Colonic mucosa (tissue), 4 donors: ENCODE results near the gene TTF2. TPM values are rescaled to one million over a fixed set of nuclear protein-coding genes. Genes with fewer than 3 reads are reported as not detected.
A peak's percentile ranks its signal among the peaks of the same experiment; 100 is the strongest.
"Not testable (repeated sequence)": the region's sequence is repeated elsewhere in the genome, so short reads cannot be mapped to it uniquely, and the experiment has no call there.

Source experiments
- DNase-seq: peaks from one replicate; pipeline ENCODE4 v3.0.0-alpha.2; 2020
- H3K27ac ChIP-seq: fragments of 200-600 bp; one replicate; pipeline ENCODE4 v1.8.0; 2021
- H3K27me3 ChIP-seq: fragments of 200-600 bp; one replicate; pipeline ENCODE4 v1.8.0; 2021
- H3K36me3 ChIP-seq: fragments of 200-600 bp; one replicate; pipeline ENCODE4 v1.8.0; 2021
- H3K4me1 ChIP-seq: fragments of 200-600 bp; one replicate; pipeline ENCODE4 v1.8.0; 2021; ENCODE audit warnings: mild to moderate bottlenecking
- H3K4me3 ChIP-seq: fragments of 200-600 bp; one replicate; pipeline ENCODE4 v1.8.0; 2021
- H3K9ac ChIP-seq, 2 donors: one replicate each; pipeline ENCODE4 v1.7.0; 2013; ENCODE audit warnings: control low read depth in 2 of 2, low read depth in 2 of 2, low read length in 2 of 2
- H3K9me3 ChIP-seq: fragments of 200-600 bp; one replicate; pipeline ENCODE4 v1.8.0; 2021
- intact Hi-C: fragments of 100-400 bp; cut with DNase I; formaldehyde crosslinking; loops from one replicate; pipeline ENCODE4 v1.14.1; 2022
- total RNA-seq, 2 donors: library from RNA; stranded (reverse); fragmentation: NEBNext Ultra II Directional in 1 of 2; extraction: Animal tissue kit (Norgen Biotek cat#: 25700) in 1 of 2; gene quantifications; one replicate each; pipeline ENCODE4 v1.2.1, GENCODE V29; 2021
- TF ChIP-seq, protein P1 (sequence below): fragments of 200-600 bp; IDR thresholded peaks from one replicate; pipeline ENCODE4 v1.8.0; 2022; ENCODE audit warnings: antibody characterized with exemption, mild to moderate bottlenecking
- donor health status: healthy.
- donor health status: DM: no; HTN: no; CAD: no.
- donor health status: DM: no; HTN: no; CAD: no.

TTF2 gene
- total RNA-seq, 2 donors from 2014 or later = 25.0 to 50.5 TPM

DNA sequence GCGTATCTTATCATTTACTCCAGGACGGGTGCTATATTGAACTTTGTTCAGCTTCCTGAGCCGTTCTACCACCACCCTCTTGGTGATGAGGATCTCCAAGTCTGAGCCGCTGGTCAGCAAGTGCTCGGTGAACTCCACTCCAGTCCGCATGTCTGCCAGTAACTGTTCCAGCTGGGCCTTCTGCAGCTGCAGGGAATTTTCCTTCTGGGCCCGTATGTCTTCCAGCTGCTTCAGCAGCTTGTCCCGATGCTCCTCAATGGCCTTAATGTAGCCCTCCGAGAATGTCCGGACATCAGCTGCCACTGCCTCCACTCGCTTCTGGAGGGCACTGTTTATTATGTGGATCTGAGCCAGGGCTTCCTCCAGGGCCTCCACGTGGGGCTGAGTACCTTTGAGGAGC lies 58.0 kb downstream of the TTF2 start:
- Histone ChIP-seq H3K27ac (no peak overlapping the region), H3K9me3 (no peaks in the 10 kb centered on the region), H3K9ac (no peak overlapping the region), H3K27me3 (no peaks in the 10 kb centered on the region), H3K4me3 (no peak overlapping the region), H3K36me3 (no peaks in the 10 kb centered on the region), H3K4me1 (no peaks in the 10 kb centered on the region)
- intact Hi-C loops = no loop called here
- no peak for DNase-seq
- TF ChIP-seq, protein P1, sequence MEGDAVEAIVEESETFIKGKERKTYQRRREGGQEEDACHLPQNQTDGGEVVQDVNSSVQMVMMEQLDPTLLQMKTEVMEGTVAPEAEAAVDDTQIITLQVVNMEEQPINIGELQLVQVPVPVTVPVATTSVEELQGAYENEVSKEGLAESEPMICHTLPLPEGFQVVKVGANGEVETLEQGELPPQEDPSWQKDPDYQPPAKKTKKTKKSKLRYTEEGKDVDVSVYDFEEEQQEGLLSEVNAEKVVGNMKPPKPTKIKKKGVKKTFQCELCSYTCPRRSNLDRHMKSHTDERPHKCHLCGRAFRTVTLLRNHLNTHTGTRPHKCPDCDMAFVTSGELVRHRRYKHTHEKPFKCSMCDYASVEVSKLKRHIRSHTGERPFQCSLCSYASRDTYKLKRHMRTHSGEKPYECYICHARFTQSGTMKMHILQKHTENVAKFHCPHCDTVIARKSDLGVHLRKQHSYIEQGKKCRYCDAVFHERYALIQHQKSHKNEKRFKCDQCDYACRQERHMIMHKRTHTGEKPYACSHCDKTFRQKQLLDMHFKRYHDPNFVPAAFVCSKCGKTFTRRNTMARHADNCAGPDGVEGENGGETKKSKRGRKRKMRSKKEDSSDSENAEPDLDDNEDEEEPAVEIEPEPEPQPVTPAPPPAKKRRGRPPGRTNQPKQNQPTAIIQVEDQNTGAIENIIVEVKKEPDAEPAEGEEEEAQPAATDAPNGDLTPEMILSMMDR = no peak

DNA sequence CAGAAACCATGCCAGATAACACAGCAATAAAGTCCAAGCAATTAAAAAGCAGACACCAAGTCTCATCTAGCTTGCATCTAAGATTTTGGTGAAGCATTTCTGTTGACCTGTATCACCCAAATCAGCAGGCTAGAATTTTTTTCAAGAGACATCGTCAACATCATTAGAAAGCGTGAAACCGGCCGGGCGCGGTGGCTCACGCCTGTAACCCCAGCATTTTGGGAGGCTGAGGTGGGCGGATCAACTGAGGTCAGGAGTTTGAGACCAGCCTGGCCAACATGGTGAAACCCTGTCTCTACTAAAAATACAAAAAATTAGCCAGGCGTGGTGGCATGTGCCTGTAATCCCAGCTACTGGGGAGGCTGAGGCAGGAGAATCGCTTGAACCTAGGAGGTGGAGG lies 59.0 kb downstream of the TTF2 start:
- H3K9ac ChIP-seq, H3K9me3 ChIP-seq, H3K4me1 ChIP-seq, H3K27me3 ChIP-seq, H3K4me3 ChIP-seq, DNase-seq, intact Hi-C loops, H3K27ac ChIP-seq, H3K36me3 ChIP-seq: not testable (repeated sequence)

DNA sequence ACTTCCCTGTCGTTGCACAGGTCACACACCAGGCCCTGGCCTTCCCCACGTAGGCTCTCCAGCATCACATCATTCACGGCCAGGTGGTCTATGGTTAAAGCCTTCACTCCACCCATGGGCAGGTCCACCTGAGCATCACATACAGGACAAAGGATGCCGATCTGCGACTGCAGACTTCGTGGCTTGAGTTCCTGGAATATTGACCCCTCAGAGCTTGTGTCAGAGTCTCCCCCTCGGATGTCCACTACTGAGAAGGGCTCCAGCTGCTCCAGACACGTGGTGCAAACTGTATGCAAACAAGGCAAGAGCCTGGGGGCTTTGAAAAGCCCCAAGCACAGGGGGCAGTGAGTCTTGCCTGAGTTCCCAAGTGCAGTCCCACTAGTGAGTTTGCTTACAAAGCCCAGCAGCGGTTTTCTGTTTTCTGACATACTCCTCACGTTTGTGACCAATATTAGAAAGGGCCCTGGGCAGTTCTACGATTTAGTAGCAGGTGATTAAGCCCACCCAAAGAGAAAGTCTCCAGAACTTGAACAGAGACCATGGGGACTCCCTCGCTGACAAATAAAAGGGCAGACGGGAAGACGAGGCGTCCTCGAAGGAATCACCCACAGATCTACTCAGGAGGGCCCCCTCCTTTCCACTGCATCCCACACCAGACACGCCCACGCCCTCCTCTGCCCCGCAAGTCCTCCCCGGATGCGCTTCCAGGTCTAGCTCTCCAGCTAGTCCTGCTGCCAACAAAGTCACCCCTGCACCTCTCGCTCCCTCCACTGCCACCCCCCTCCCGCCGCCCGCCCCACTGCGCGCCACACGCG lies 60.9 kb downstream of the TTF2 start:
- Histone ChIP-seq H3K27ac (peak overlapping the region; percentile 72), H3K9ac (peak overlapping the region; percentile 68 to 72), H3K9me3 (no peaks in the 10 kb centered on the region), H3K4me3 (peak overlapping the region; percentile 45), H3K4me1 (no peaks in the 10 kb centered on the region), H3K27me3 (no peaks in the 10 kb centered on the region), H3K36me3 (no peaks in the 10 kb centered on the region)
- DNase-seq = peak; percentile 17
- intact Hi-C loops = no loop called here
- TF ChIP-seq, protein P1 = no peak

DNA sequence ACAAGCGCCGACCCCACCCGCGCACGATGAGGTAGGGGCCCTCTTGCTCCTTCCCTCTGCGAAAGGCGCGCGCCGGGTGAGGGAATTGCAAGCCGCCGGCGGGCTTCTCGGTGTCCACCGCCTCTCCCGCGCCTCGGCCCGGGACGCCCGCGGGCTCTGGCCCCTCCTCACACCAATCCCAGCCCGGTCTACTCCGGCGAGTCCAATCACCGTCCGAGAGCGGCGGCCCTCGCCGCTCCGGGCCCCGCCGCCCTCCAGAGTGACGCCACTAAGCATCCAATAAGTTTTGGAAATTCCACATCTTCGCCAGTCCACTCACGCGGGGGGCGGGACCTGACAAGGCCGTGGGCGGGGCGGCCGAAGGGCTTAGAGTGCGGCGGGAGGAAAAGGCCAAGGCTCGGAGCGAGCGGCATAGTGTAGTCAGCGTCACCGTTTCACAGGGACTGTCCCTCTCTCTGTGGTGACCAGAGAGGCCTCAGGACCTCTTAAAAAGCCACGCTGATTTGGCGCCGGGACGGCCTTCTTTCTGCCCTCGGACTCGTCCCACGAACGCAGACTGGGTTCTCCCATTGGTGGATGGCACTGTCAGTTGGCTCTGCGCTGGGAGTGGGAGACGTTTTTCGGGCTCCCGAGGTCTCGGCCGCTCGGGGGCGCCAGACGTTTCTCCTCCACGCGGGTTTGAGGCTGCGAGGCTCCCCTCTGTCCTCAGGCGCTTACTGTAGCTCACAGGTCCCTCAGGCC lies 61.6 kb downstream of the TTF2 start, which contains the start of gene TRIM45:
TRIM45 (minus strand) TSS at position 161 of the 741 bp plus-strand sequence. CDS start 548 bp downstream, outside the sequence.
- Histone ChIP-seq H3K9ac (peak within 1 kb of the TSS; percentile 68 to 72), H3K36me3 (no peaks in the 10 kb centered on the region), H3K4me3 (peak within 1 kb of the TSS; percentile 45), H3K9me3 (no peaks in the 10 kb centered on the region), H3K27ac (peak within 1 kb of the TSS; percentile 72), H3K27me3 (no peaks in the 10 kb centered on the region), H3K4me1 (no peaks in the 10 kb centered on the region)
- intact Hi-C loops = no loop called here
- TF ChIP-seq, protein P1 = peak; percentile 65
- peak; percentile 97 for DNase-seq

DNA sequence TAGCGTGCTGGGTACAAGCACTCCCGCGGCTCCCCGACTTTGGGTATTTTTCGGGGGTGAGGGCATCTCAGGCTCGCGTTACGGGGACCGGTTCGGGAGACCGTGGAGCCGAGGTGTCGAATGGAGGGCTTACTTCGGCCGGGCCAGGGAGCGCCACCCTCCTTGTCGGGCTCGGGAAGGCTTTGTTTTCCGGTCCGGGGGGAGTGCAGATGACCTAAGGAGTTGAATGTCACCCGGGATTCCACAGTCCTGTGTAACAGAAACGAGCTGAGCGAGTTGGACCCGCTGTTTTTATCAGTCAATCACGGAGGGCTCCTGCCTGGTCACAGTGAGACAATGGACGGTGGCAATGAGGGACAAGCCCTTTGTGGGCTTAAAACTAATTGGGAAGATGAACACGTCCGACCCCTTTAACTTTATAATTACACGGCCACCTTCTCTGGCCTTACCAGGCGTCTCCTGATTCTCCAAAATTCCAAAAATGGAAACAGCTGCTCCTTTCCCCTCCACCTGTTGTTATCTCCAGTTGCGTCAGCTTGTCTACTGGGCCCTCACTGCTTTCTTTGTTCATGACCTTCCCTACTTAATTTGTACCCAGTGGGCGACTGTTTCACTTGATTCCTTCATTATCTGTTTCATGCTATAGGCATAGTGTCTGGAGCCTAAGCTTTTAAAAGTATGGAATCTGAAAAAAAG lies 62.4 kb downstream of the TTF2 start:
- TF ChIP-seq, protein P1 = peak; percentile 6
- Histone ChIP-seq H3K9ac (peak overlapping the region; percentile 64 to 72), H3K4me1 (no peaks in the 10 kb centered on the region), H3K4me3 (peak overlapping the region; percentile 45), H3K27ac (peak overlapping the region; percentile 72), H3K27me3 (no peaks in the 10 kb centered on the region), H3K36me3 (no peaks in the 10 kb centered on the region), H3K9me3 (no peaks in the 10 kb centered on the region)
- no peak for DNase-seq
- intact Hi-C loops = no loop called here
